GM19463 (cell line): Measurements from ENCODE around the gene NLGN1.

Source experiments
- ATAC-seq: cut with Tn5 transposase; IDR thresholded peaks from one replicate; pipeline ENCODE4 v1.9.1; 2021; ENCODE audit warnings: mild to moderate bottlenecking, moderate library complexity; ENCODE audit not compliant: unreplicated experiment

The NLGN1 gene

DNA sequence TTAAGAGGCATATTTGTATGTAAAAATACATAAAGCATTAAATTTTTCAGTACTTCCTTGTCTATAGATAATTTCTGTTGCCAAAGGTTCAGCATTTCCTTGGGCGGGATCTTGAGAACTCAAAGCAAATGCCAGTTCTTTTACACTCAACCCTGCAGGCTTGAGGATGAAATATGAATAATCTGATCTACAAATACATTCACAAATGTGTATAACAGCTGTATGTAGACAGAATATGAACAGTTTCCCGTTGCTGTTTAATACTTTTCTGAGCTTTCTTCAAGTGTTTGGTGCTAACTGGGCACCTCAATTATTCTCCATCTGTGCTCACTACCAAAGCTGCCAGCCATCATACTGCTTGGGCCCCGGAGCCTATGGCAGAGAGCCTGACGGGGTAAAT, 661.3 kb downstream of the NLGN1 start:
- no peak for ATAC-seq

DNA sequence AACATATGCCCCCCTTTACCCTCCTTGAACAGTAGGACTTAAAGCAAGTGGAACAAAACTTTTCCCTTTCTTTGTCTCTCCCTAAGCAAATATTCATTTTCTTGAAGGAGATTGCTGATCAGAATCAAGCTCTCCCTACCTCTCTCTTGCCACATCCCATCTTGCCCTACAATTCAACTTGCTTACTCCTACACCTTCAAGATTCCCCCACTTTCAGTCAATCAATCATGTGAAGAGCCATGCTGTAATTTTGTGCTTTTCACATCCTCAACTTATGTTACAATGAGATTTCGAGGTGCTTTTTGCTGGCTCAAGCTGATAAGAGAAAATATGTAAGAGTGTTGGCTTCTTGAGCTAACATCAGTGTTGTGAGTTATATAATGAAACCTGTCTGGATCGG, 662.9 kb downstream of the NLGN1 start:
- ATAC-seq, result no peak

DNA sequence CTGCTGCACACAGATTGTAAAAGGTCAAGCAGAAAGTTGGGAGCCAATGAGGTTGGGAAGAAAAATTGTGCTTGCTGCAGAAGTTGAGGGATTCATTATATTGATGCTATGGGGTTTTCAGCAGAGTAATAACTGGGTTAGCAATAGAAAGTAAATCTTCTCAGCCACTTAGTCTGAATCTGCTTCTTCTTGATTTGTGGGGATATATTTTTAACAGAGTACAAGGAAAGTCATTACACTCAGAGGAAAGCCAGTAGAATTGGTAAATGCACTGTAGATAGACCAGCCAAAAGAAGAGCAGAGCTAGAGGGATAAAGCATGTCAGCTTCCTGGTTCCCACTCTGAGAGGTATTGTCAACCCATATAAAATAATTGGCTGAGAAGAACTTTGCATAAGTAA, 663.6 kb downstream of the NLGN1 start:
- ATAC-seq, result no peak

DNA sequence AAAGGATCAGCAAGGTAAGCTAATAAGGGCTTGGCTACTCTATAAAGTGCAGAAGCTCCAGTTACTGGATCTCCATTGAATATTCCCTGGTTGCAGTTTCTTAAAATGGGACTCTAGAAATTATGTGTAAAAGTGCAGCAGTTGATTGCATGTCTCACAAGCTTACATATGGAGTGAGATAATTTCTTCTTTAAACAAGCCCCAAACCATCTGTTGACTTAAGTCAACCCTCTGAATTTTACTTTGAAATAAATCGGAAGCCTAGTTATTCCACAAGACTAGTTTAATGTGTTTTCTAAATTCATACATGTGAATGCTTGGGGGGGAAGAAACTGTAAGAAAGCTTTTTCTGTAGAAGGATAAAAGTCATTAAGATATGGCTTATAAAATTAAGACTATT, 664.2 kb downstream of the NLGN1 start:
- ATAC-seq, result no peak

DNA sequence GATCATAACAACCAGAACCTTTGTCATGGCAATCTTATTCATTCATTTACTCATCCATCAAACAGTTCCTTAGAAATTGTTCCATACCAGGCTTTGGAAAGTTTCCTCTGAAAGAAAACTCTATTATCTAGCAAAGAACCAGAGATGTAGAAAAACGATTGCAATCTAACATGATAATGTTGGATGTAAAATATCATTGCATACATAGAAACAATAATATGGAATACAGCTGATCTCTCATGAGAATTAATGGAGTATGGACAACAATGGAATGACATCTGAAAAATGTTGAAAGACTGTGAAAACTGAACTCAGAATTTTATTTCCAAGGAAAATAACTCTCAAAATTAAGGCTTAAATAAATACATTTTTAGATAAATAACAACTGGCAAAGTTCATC, 665.4 kb downstream of the NLGN1 start:
- no peak for ATAC-seq

DNA sequence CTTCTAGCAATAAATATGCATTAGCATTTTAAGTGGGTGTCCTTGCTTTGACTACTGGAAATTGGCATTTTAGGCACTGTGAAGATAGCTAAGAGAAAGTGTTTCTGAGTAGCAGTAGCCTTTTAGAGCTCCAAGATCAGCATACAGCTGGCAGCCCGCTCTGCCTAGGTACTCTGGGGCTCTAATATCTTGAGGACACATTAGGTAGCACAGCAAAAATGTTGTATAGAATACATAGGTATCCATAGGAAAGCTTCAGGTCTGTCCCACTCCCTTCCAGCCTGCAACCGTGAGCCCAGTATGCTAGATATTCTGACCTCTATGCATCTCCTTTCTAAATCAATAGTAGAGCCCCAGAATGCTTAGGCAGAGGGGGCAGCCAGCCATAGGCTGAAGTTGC, 670.5 kb downstream of the NLGN1 start:
- ATAC-seq, result no peak

DNA sequence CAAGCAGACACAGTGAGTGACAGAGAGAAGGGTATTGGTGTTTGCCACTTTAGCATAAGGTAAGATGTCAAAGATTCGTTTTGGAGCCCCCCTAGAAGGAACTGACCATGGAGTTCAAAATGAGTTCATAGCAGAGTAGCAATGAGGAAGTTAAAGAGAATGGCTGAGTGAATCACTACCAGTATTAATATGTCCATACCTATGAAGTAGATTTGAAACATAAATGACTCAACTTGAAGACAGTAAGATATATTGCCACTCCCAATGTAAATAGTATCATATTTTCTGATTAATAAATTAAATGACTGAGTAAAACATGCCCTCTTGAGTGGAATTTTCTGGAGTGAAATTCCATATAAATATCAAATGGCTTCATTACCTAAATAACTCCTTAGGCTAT, 675.1 kb downstream of the NLGN1 start:
- ATAC-seq, result no peak

DNA sequence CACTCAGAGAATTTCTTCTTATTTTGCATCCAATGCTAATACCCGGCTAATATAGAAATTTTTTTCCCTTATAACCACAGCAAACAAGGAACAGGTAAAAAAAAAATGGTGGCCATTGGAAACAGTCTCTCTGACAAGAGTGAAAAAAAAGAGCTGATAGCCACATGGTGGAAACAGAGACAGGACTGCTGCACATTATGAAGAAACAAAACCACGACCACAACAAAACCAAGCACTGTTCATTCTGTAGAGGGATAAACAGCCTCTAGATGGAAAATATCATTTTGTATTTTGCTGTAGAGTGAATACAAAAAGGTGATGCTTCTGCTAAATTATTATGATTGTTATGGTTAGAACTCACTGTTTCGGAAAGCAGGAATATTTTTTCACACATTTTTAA, 686.2 kb downstream of the NLGN1 start:
- ATAC-seq, result no peak

DNA sequence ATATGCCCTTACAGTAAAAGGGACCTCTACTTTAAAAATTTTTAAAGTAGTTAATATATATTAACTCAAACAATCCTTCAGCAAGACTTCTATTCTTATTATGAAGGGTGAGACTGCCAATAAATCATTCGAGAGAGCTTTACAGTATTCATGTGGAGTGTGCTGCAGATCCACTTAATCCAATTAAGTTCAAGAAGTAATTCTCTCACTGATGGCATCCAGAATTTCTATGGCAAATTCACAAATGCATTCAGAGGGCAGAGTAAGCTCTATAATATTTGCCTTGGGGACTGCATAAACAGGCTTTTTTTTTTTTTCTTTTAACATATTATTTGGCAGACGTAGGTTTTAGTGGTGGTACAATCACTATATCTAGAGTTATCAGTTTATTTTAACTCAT, 692.0 kb downstream of the NLGN1 start:
- ATAC-seq, result no peak

DNA sequence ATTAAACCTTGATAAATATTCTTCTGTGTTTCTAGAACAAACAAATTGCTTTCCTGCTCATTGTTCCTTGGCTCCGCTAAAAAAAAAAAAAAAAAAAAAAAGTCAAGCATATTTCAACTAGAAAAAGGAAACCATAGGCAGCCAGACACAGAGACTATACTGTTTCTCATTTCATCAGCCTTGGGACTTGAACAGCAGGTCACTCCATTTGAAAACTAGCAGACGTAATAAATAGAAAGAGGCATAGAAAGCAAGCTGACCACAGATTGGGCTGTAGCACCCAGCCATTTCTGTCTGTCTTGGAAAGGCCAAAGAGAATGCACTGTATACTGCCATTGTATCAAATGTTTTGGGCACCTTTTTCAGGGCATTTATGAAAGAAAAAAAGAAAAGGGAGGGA, 697.1 kb downstream of the NLGN1 start:
- no peak for ATAC-seq

DNA sequence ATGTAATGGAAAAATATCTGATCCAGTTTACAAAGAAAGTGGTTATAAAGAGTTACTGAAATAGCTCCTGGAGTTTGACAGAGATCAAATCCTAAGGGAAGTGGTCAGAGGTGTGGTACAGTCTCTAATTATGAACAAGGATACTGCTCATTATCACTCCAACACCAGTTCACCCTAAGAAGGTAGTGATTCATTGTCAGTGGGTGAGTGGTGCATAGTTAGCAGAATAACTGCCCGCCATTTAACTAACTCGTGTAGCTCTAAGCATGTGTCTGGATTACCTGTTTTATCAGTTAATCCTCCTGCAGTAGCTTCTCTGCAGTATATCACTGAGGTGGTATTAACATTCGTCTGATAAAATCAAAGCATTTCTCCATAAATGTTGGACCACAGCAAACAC, 700.1 kb downstream of the NLGN1 start:
- ATAC-seq, result no peak

DNA sequence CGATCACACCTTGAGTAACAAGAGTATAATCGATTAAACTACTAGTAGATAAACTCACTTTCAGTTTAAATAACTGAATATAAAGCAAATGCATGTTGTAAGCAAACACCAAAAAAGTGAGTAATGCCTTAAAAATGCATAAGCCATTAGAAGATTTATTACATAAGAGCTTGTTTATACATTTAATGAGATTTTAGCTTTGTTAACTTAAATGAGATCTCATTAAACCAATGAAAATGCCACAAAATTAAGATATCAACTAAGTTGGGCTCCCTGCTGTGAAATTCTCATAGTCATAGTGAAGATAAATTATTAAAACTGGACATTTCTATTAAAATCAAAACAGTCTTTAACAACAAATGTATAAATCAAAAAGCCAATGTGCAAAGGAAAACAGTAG, 701.2 kb downstream of the NLGN1 start:
- no peak for ATAC-seq

DNA sequence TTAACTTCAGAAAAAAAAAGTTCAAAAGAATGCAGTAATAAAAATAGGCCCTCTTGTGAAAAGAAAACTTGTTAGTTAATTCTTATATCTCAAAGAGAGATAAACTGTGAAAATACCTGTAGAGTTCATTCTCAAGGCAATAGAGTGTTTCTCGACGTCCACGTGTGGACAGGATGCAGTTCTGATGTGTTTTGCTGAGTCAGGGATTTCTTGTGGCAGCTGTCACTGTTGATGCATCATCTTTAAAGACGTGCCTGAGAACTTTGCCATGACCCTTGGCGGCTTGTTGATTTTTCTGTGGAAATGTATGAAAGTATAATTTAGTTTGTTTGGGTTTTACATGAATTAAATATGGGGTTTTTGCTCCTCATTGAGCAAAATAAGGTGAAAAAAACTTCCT, 702.2 kb downstream of the NLGN1 start:
- ATAC-seq, result no peak

DNA sequence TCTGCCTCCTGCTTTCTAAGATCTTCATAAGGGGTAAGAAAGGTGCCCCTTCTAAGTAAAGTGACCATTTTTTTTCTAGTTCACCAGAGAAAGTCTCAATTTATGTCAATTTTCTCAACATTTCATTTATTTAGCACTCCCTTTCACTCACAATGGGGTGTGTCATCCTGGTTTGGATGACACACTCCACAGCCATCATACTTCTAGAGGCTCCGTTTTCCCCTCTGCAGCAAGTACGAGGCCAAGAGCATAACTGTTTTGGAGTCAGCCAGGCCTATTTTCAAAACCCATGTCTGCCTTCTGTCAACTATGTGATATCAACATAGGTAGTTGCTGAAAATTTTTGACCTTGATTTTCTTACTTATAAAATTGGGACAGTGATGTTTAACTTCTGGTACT, 703.2 kb downstream of the NLGN1 start:
- ATAC-seq, result no peak

DNA sequence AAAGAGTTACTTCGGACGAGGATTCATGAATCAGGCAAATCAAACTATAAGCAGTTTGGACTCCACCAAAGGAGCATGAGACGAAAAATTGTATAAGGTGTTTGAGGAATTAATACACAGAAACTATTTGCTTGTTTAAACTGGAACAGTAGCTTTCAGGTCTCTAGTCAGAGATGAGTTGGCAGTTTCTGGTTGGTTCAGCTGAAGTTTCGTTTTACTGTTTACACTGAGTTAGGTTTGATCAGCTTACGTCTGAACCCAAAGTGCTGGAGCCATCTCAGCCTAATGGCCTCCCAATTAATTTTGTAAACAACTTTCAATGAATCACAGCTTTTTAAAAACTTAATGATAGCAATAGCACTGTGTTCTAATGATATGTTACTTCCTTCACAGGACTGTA, 703.7 kb downstream of the NLGN1 start:
- ATAC-seq, result peak; percentile 91

DNA sequence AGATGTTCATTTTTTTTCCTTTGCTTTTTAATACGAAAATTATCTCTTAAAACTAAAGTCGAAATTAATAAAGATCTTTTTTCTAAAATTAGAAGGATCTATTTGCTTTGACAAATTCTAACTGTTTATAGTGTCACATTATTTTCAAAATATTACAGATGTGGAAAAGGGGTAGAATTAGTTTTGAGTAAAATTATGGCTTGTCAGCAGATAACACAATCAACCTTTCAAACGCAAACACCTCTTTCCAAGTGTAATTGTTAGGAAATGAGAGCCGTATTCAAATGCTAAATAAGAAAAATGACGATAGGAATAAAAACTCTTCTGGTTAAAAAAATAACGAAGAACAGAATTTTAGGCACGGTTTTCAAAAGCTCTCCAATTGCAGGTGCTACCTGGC, 704.7 kb downstream of the NLGN1 start:
- ATAC-seq, result no peak

DNA sequence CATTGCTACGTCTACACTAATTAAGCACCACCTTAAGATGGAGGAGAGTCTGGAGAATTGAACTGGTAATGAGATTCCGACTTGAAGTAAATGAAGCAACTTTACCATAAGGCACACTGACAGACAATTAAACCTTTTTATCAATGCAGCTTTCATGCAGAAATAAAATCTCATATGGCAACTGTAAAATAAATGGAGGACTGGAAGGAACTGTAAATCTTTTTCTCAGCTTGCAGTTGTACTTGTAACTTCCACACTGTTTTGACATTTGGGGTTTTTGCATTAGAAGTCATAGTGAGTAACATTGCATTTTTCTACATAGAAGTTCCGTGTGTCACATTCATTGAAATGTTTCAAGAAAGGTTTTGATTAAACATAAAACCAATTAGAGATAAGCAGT, 705.3 kb downstream of the NLGN1 start:
- no peak for ATAC-seq

DNA sequence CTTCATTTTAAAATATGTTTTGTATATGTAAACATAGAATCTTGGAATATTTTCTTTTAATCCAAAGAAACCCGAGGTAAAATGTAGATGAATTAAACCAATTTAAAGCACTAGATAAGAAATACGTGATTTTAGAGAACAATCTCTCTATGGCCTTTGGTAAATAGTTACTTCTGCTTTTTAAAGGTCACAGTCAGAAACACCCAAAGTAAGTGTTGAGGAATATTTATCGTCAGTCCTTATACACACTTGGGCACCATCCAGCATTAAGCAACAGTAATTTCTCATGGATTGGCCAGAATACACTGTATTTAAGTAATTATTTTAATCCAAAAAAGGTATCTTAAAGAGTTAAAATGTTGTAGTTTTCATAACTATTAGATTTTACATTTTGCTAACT, 713.2 kb downstream of the NLGN1 start:
- ATAC-seq, result no peak

DNA sequence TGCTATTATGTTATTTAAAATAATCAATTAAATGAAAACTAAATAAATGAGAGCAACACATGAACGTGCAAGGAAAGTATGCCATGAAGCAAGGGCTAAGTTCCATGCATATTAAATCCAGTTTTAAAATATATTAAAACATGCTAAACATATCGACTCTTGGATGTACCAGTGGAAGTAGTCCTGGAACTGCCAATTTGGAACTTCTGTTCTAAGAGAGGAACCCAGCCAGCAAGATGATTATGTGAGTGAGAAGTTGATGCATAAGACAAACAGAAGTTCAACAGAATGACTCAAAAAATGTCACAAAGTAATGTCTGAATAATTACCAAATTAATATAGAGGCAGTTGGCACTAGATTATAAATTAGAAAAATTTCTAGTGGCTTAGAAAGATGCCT, 714.2 kb downstream of the NLGN1 start:
- ATAC-seq, result no peak

DNA sequence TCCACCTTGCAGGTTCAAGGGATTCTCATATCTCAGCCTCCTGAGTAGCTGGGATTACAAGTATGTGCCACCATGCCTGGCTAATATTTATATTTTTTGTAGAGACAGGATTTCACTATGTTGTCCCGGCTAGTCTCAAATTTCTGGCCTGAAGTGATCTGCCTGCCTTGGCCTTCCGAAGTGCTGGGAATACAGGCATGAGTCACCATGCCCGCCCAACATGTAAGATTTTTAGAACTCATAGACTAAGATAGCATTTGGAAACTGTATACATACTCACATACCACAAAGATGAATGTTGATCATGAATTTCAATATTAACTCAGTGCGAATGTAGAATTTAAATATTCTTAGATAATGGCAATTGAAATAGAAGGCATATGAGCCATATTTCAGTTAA, 718.9 kb downstream of the NLGN1 start:
- no peak for ATAC-seq

DNA sequence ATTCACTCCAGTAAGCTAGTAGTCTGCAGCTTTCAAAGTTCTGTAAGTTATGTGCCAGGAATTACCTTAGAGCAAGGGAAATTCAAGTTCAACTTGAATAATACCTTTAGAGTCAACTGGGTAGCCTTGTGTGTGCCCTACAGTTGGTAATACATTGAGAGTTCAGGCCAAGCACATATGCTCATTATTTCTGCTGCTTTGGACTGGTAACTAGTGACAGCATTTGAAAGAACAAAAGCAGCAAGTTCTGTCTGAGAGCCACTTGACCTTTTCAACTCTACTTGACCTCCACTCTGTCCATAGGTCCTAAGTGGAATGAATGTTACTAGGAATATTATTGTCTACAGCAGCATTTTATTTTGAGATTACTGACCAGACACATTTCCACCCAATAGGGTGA, 723.5 kb downstream of the NLGN1 start:
- ATAC-seq, result no peak

DNA sequence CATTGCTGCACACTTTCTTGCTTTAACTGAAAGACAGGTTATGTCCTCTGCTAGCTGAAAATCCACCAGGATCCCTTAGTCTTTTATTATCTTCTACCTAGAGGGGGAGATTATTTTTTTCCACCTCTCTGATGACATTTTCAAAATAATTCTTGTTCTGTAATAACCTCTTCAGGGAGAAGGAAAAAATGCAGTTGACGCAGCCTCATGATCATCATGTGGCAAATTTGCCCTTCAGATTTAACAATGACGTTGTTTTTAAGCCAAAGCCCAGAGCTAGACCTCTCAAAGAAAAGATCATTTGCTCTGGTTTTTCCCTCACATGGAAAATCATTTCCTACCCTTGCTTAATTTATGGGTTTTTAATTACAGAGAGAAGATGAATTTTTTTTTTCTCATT, 724.9 kb downstream of the NLGN1 start:
- no peak for ATAC-seq

DNA sequence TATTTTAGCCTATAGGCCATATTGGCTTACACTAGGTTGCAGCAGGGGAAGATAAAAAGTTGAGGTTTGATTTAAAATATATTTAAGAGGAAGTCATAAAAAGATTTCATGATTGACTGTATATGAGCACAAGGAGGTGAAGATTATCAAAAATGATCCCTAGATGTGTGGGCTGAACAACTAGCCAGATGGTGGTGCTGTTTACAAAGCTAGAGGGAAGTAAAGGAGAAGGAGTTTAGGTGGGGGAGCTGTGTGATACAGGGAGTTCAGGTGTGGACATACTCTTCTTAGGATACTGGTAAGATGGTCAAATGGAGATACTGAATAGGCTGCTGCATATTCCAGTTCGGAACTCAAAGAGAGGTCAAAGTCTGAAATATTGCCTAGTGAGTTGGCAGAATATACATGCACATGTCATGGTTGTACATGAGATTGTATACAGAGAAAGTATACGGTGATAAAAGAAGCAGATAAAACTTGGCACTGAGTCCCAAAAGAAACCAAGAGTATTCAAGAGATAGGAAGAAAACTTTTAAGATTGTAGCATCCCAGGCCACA, 727.8 kb downstream of the NLGN1 start:
- ATAC-seq, result no peak
